ENCODE data around the gene CCR7. TPM values are rescaled to one million over a fixed set of nuclear protein-coding genes. Genes with fewer than 3 reads are reported as not detected.
A peak's percentile ranks its signal among the peaks of the same experiment; 100 is the strongest.

Gene CCR7
- total and polyA plus RNA-seq, 4 donors = 1.8 to 5.9 (median 3.0) TPM

DNA sequence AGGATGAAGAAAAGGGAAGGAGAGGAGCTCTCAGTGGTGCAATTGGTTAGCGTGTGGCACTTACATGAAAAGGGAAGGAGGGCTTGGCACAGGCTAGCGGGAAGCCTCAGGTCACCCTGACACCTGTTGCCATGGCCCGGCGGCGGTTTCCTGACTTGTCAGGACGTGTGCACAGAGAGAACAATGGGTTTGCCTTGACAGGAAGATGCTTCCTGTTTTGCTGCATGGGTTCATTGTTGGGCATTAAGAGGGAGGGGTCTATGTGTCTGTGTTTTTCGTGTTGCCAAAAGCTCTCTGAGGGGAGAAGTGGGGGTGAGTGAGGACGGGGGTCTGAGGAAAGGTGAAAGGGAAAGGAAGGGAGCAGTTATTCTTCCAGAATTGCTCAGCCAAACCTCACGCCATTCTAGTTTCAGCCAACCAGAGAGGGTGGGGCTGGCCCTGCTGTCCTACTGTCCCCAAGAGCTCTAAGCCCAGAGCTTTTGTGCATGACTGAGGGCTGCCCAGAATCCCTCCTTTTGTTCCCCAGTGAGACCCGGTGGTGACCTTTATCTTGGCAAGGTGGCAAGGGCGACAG, 17.1 kb upstream of the CCR7 start:
- DNase-seq (peak in 2 of 3 donors; percentile 59 to 72), ATAC-seq (ENCODE audit: insufficient read depth, low FRiP score) (no peak)
- H3K9me3 ChIP-seq (ENCODE audit: control insufficient read depth in 4 of 4, insufficient read depth in 3 of 4, low read length in 3 of 4) = no peaks in the 10 kb centered on the region
- TF ChIP-seq, protein P1, sequence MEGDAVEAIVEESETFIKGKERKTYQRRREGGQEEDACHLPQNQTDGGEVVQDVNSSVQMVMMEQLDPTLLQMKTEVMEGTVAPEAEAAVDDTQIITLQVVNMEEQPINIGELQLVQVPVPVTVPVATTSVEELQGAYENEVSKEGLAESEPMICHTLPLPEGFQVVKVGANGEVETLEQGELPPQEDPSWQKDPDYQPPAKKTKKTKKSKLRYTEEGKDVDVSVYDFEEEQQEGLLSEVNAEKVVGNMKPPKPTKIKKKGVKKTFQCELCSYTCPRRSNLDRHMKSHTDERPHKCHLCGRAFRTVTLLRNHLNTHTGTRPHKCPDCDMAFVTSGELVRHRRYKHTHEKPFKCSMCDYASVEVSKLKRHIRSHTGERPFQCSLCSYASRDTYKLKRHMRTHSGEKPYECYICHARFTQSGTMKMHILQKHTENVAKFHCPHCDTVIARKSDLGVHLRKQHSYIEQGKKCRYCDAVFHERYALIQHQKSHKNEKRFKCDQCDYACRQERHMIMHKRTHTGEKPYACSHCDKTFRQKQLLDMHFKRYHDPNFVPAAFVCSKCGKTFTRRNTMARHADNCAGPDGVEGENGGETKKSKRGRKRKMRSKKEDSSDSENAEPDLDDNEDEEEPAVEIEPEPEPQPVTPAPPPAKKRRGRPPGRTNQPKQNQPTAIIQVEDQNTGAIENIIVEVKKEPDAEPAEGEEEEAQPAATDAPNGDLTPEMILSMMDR (IDR thresholded peaks at IDR 0.05; ENCODE audit: control extremely low read depth, extremely low read depth) = no peak
- peak overlapping the region; percentile 41 to 61 for H3K27ac ChIP-seq (ENCODE audit: low read depth in 1 of 2, low read length in 1 of 2)
- H3K36me3 ChIP-seq (ENCODE audit: control insufficient read depth in 4 of 4, insufficient read depth in 4 of 4, low read length in 4 of 4) = no peaks in the 10 kb centered on the region
- H3K27me3 ChIP-seq (ENCODE audit: control insufficient read depth in 3 of 3, insufficient read depth in 3 of 3, low read length in 2 of 3) = no peaks in the 10 kb centered on the region
- no peak overlapping the region for H3K9ac ChIP-seq (ENCODE audit: insufficient read depth in 1 of 2, low read length in 2 of 2)
- H3K4me1 ChIP-seq (ENCODE audit: control insufficient read depth in 5 of 5, insufficient read depth in 5 of 5, low read length in 5 of 5) = peaks cover 0 to 9% (median 0%) of the 10 kb centered on the region in 5 donors
- H3K4me3 ChIP-seq = no peak overlapping the region
- WGBS, 2 donors = 8 to 33% methylated on average over 11 of the region's 11 CpGs

DNA sequence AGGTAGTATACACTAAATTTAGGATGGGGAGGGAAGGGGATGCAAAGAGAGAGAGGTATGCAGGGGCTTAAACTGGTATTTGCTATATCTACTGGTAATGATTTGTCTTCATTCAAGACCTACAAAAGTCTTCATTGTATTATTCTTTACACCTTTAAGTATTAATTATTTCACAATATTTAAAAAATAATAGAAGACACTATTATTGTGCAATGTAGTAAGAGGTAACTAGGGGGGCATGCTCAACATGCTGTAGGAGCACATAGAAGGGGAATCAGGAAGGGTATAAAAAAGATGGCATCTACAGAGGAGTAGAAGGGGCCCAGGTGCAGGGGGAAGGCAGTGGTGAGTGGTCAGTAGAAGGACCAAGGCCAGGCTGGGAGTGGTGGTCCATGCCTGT, 14.9 kb upstream of the CCR7 start:
- Histone ChIP-seq H3K9me3 (ENCODE audit: control insufficient read depth in 4 of 4, insufficient read depth in 3 of 4, low read length in 3 of 4) (no peaks in the 10 kb centered on the region), H3K36me3 (ENCODE audit: control insufficient read depth in 4 of 4, insufficient read depth in 4 of 4, low read length in 4 of 4) (no peaks in the 10 kb centered on the region), H3K27me3 (ENCODE audit: control insufficient read depth in 3 of 3, insufficient read depth in 3 of 3, low read length in 2 of 3) (no peaks in the 10 kb centered on the region), H3K9ac (ENCODE audit: insufficient read depth in 1 of 2, low read length in 2 of 2) (no peak overlapping the region), H3K4me1 (ENCODE audit: control insufficient read depth in 5 of 5, insufficient read depth in 5 of 5, low read length in 5 of 5) (peaks cover 0 to 9% (median 0%) of the 10 kb centered on the region in 5 donors), H3K4me3 (no peak overlapping the region), H3K27ac (ENCODE audit: low read depth in 1 of 2, low read length in 1 of 2) (no peak overlapping the region)
- TF ChIP-seq, protein P1 (IDR thresholded peaks at IDR 0.05; ENCODE audit: control extremely low read depth, extremely low read depth) = no peak
- DNase-seq = no peak
- ATAC-seq (ENCODE audit: insufficient read depth, low FRiP score) = no peak

DNA sequence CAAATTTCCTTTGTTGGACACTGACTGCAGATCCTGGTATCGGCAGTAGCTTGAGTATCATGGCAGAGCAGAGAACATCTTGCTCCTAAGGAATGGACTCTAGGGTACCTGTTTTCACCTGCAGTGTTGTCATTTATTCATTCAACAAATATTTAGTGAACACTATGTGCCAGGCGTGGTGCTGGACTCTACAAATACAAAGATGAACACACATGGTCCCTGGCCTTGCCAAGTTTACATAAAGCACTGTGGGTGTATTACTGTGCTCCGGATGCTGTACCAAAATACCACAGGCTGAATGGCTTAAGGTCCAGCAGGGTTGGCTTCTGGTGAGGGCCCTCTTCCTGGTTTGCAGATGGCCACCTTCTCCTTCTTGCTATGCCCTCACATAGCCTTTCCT, 14.2 kb upstream of the CCR7 start:
- TF ChIP-seq, protein P1 (IDR thresholded peaks at IDR 0.05; ENCODE audit: control extremely low read depth, extremely low read depth) = no peak
- H3K36me3 ChIP-seq (ENCODE audit: control insufficient read depth in 4 of 4, insufficient read depth in 4 of 4, low read length in 4 of 4) = no peaks in the 10 kb centered on the region
- H3K4me1 ChIP-seq (ENCODE audit: control insufficient read depth in 5 of 5, insufficient read depth in 5 of 5, low read length in 5 of 5) = peaks cover 0 to 9% (median 0%) of the 10 kb centered on the region in 5 donors
- DNase-seq (no peak), ATAC-seq (ENCODE audit: insufficient read depth, low FRiP score) (no peak)
- no peaks in the 10 kb centered on the region for H3K27me3 ChIP-seq (ENCODE audit: control insufficient read depth in 3 of 3, insufficient read depth in 3 of 3, low read length in 2 of 3)
- H3K9me3 ChIP-seq (ENCODE audit: control insufficient read depth in 4 of 4, insufficient read depth in 3 of 4, low read length in 3 of 4) = no peaks in the 10 kb centered on the region
- H3K27ac ChIP-seq (ENCODE audit: low read depth in 1 of 2, low read length in 1 of 2) = no peak overlapping the region
- H3K9ac ChIP-seq (ENCODE audit: insufficient read depth in 1 of 2, low read length in 2 of 2) = no peak overlapping the region
- no peak overlapping the region for H3K4me3 ChIP-seq
- WGBS, 2 donors = 80 to 88% methylated on average over 3 of the region's 3 CpGs

DNA sequence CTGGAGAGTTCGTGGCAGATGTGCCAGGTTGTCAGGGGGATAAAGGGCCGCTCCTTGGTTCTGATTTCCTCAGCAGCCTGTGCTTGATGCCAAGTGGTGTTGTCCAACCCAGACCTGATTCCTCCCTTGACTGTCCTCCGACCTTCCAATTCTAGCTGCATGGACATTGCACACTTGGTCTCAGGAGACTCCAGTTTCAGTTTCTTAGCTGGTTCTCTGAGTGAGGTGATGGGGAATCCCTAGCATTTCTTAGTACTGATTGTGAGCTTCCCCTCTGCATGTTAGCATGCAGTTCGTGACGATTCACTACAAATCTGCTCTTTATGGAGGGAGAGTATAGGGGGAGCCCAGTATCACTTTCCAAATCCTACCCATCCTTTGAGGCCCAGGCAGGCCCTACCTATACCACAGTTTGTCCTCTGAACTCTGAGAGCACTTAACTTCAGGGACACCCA, 12.4 kb upstream of the CCR7 start:
- H3K27ac ChIP-seq (ENCODE audit: low read depth in 1 of 2, low read length in 1 of 2) = no peak overlapping the region
- H3K36me3 ChIP-seq (ENCODE audit: control insufficient read depth in 4 of 4, insufficient read depth in 4 of 4, low read length in 4 of 4) = no peaks in the 10 kb centered on the region
- H3K27me3 ChIP-seq (ENCODE audit: control insufficient read depth in 3 of 3, insufficient read depth in 3 of 3, low read length in 2 of 3) = no peaks in the 10 kb centered on the region
- H3K9ac ChIP-seq (ENCODE audit: insufficient read depth in 1 of 2, low read length in 2 of 2) = no peak overlapping the region
- WGBS, 2 donors = 86 to 89% methylated on average over 5 of the region's 5 CpGs
- ATAC-seq (ENCODE audit: insufficient read depth, low FRiP score) (no peak), DNase-seq (no peak)
- peaks cover 0 to 6% (median 0%) of the 10 kb centered on the region in 4 donors for H3K9me3 ChIP-seq (ENCODE audit: control insufficient read depth in 4 of 4, insufficient read depth in 3 of 4, low read length in 3 of 4)
- no peak overlapping the region for H3K4me3 ChIP-seq
- peaks cover 0 to 9% (median 0%) of the 10 kb centered on the region in 5 donors for H3K4me1 ChIP-seq (ENCODE audit: control insufficient read depth in 5 of 5, insufficient read depth in 5 of 5, low read length in 5 of 5)
- TF ChIP-seq, protein P1 (IDR thresholded peaks at IDR 0.05; ENCODE audit: control extremely low read depth, extremely low read depth) = no peak
